ENCODE results near the gene LCP2.
A peak's percentile ranks its signal among the peaks of the same experiment; 100 is the strongest.

LCP2 gene

DNA sequence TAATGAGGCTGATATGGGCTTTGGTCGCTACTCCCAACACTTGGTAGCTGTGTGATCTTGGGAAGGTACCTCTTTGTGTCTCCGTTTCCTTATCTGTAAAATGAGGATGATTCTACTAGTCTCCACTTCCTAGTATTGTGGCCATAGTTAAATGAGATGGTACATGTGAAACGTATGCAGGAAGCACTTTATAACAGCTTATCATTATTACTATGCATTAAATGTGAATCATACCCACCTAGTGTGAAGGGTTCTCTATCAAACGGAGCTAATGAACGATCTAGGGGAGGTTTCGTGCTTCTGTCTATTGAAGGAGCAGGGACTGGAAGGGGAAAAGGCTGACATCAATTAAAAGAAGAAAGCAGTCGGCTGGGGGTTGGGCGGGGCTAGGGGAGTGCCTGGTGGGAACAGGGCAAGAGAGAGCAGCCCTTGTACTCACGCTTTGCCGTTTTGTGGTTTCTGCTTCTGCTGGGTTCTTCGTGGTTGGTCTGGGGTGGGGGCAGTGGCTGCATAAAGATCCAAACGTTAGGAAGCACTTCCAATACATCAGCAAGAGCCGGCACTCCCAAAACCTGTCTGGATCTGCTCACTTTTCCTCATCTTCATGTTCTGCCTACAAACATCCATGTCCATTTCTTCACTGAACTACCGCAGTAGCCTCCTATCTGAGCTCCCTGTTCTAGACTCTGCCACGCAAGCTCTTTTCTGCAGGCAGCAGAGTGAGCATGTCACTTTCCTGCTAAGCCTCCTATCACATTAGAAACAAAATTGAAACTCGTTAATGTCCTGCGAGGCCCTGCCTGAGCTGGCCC, 30.8 kb downstream of the LCP2 start:
- Histone ChIP-seq H3K4me1 (ENCODE audit: control insufficient read depth, insufficient read depth, low read length) (no peaks in the 10 kb centered on the region), H3K4me3 (ENCODE audit: low read depth, low read length) (no peak overlapping the region), H3K9me3 (ENCODE audit: control insufficient read depth, insufficient read depth, low read depth, low read length) (no peaks in the 10 kb centered on the region), H3K36me3 (ENCODE audit: control insufficient read depth in 2 of 2, insufficient read depth in 1 of 2, low read length in 2 of 2) (no peaks in the 10 kb centered on the region), H3K27ac (ENCODE audit: extremely low read depth, low read depth, low read length) (no peak overlapping the region)
- TF ChIP-seq ZNF664 (tag by site-specific recombination; IDR thresholded peaks at IDR 0.05) (peak; percentile 94), YY2 (tag by site-specific recombination; IDR thresholded peaks at IDR 0.05) (no peak), GLIS1 (tag by site-specific recombination; IDR thresholded peaks at IDR 0.05) (0 out of 2 replicates have a peak, but pooled peaks have one; percentile 9), ZNF10 (tag by site-specific recombination; IDR thresholded peaks at IDR 0.05) (no peak), YY1 (tag by site-specific recombination; IDR thresholded peaks at IDR 0.05) (no peak), ZNF624 (tag by site-specific recombination; IDR thresholded peaks at IDR 0.05) (no peak), EGR2 (tag by site-specific recombination; IDR thresholded peaks at IDR 0.05; ENCODE audit: low read depth) (no peak)
- CTCF ChIA-PET, result interaction anchor here (0.6 to 3.0 kb wide), 31 partner anchors 8 to 532 kb away, joined by 3 to 34 read pairs (median 4); no protein-coding TSS in a partner anchor
- POLR2A ChIA-PET, result no interaction called here

GRCh38 chr5:170265522-170265921, 32.1 kb downstream of the LCP2 start:
- no peak overlapping the region for H3K27ac ChIP-seq (ENCODE audit: extremely low read depth, low read depth, low read length)
- no peaks in the 10 kb centered on the region for H3K4me1 ChIP-seq (ENCODE audit: control insufficient read depth, insufficient read depth, low read length)

DNA sequence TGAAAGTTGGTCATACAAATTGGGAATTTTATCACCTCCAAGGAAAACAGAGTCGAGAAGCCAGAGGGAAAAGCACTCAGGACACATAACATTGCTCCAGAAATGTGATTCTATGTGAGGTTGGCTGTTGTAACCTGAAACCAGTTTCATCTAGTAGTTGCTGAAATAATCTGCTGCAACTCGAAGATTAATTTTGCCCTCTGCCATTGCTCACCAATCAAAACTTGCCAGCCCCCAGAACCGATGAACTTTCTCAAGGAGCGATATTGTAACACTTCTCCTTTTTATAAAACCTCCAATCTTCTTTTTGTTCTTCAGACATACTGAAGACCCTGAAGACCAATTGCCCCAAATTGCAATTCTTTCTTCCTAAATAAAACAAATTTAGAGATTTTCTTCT, 33.7 kb downstream of the LCP2 start:
- Histone ChIP-seq H3K4me3 (ENCODE audit: low read depth, low read length) (no peak overlapping the region), H3K27ac (ENCODE audit: extremely low read depth, low read depth, low read length) (no peak overlapping the region), H3K9me3 (ENCODE audit: control insufficient read depth, insufficient read depth, low read depth, low read length) (no peaks in the 10 kb centered on the region), H3K36me3 (ENCODE audit: control insufficient read depth in 2 of 2, insufficient read depth in 1 of 2, low read length in 2 of 2) (no peaks in the 10 kb centered on the region), H3K4me1 (ENCODE audit: control insufficient read depth, insufficient read depth, low read length) (no peaks in the 10 kb centered on the region)
- CTCF ChIA-PET, result no interaction called here
- POLR2A ChIA-PET, result no interaction called here
- TF ChIP-seq ZNF664 (tag by site-specific recombination; IDR thresholded peaks at IDR 0.05), result peak; percentile 90
- TF ChIP-seq ZNF341 (tag by site-specific recombination; IDR thresholded peaks at IDR 0.05; ENCODE audit: low read depth), result no peak

More at GRCh38 chr5:170265522-170265921, 32.1 kb downstream of the LCP2 start:
- CTCF ChIA-PET, result interaction anchor here (0.8 to 1.7 kb wide), 5 partner anchors 9 to 155 kb away, joined by 3 to 11 read pairs (median 8); no protein-coding TSS in a partner anchor
- H3K4me3 ChIP-seq (ENCODE audit: low read depth, low read length), result no peak overlapping the region
- H3K36me3 ChIP-seq (ENCODE audit: control insufficient read depth in 2 of 2, insufficient read depth in 1 of 2, low read length in 2 of 2), result no peaks in the 10 kb centered on the region
- no peaks in the 10 kb centered on the region for H3K9me3 ChIP-seq (ENCODE audit: control insufficient read depth, insufficient read depth, low read depth, low read length)
- POLR2A ChIA-PET, result no interaction called here
- TF ChIP-seq ZBTB21 (tag by site-specific recombination; IDR thresholded peaks at IDR 0.05), result no peak
- no peak for TF ChIP-seq OSR2 (tag by site-specific recombination; IDR thresholded peaks at IDR 0.05)
- no peak for TF ChIP-seq ZNF112 (tag by site-specific recombination; IDR thresholded peaks at IDR 0.05)
- no peak for TF ChIP-seq ZNF626 (tag by site-specific recombination; IDR thresholded peaks at IDR 0.05)
- TF ChIP-seq ZFP3 (tag by site-specific recombination; IDR thresholded peaks at IDR 0.05; ENCODE audit: low read depth), result no peak
- TF ChIP-seq SP3 (tag by site-specific recombination; IDR thresholded peaks at IDR 0.05), result no peak
- no peak for TF ChIP-seq YY1 (tag by site-specific recombination; IDR thresholded peaks at IDR 0.05)
- no peak for TF ChIP-seq KLF9 (tag by site-specific recombination; IDR thresholded peaks at IDR 0.05; ENCODE audit: low read depth)
- TF ChIP-seq ZNF132 (tag by site-specific recombination; IDR thresholded peaks at IDR 0.05; ENCODE audit: borderline replicate concordance), result no peak

DNA sequence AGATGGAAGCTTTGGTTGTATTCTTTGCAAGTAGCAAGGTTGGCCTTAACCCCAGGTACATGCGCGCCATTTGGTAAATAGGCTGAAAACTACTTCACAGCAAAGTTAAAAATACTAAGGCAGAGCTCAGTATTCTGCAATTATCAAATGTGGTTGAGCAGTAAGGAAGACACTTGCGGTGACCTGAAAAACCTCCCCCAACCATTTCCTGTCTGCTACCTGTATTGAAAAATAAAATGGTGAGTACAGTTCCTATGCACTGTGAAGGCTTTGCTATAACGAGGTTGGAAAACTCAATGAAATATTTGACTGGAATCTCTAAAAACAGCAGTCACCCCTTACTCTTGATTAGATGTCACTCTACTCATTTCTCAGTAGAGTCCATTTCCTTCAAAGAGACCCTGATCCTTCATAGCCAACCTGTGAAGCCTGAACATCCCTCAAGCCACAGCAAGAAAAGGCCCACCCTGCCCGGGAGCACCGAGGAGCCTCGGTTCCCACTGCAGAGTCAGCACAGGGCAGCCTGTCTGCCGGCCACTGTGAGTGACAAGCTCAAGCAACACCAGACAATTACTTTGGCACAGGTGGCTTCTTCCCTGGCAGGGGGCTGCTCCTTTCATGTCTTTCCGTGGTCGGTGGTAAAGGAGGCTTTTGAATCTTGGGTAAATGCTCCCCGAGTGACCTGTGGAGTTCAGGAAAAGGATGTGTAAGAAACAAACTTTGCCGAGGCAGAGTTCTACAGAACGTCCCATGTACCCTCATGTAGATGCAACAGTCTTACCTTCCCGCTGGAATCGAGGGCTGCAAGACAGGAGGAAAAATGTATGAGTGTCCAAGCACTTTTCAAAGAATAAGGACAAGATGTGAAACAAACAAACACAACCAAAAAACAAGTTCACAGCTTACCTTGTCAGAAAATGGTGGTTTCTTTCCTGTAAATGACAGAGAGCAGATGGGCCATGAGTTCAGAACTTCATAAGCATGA, 35.2 kb downstream of the LCP2 start:
- TF ChIP-seq ZNF544 (tag by site-specific recombination; IDR thresholded peaks at IDR 0.05), result no peak
- no peak overlapping the region for H3K4me3 ChIP-seq (ENCODE audit: low read depth, low read length)
- H3K9me3 ChIP-seq (ENCODE audit: control insufficient read depth, insufficient read depth, low read depth, low read length), result no peaks in the 10 kb centered on the region
- no peak overlapping the region for H3K27ac ChIP-seq (ENCODE audit: extremely low read depth, low read depth, low read length)
- CTCF ChIA-PET, result interaction anchor here (0.9 to 1.2 kb wide), 4 partner anchors 24 to 363 kb away, joined by 3 to 4 read pairs (median 4); no protein-coding TSS in a partner anchor
- POLR2A ChIA-PET, result no interaction called here
- H3K4me1 ChIP-seq (ENCODE audit: control insufficient read depth, insufficient read depth, low read length), result no peaks in the 10 kb centered on the region
- H3K36me3 ChIP-seq (ENCODE audit: control insufficient read depth in 2 of 2, insufficient read depth in 1 of 2, low read length in 2 of 2), result no peaks in the 10 kb centered on the region
